GM21390 (cell line): ENCODE data around the gene TFB1M.
A peak's percentile ranks its signal among the peaks of the same experiment; 100 is the strongest.
"Not testable (repeated sequence)": the region's sequence is repeated elsewhere in the genome, so short reads cannot be mapped to it uniquely, and the experiment has no call there.

Experiments
- ATAC-seq: cut with Tn5 transposase; IDR thresholded peaks from one replicate; pipeline ENCODE4 v1.9.1; 2021; ENCODE audit not compliant: unreplicated experiment

TFB1M gene

DNA sequence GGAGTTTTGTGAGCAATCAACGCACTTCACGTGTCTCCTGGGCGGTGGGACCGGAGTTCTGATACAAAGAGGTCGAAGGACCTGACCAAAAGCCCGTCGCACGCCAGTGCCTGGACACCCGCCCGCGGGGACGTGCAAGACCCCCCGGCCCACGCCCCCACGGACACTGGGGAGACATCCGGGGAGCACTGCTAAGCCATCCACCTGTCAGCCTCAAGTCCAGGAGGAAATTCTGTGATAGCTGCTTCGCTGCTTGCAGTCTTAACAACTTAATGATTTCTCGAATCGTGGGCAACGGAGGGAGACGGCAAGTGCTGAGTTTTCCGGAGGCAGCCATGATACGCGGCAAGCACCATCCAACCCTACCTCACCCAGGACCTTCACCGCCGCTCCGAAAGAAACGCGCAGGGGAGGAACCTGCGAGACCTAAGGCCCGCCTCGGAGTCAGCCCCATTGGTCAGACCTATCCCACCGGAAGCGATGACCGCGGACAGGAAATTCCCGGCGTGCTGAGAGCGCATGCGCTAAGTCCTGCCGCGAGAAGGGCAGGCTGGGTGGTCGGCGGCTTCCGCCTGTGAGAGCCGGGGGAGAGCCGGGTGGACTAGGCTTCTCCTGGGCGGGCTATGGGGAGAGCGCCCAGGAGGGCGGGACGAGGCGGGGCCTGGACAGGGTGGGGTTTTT is at the start of gene TFB1M:
TFB1M (minus strand) TSS at position 393 of the 681 bp plus-strand sequence; CDS start at position 337, 56 bp downstream.
- peak; percentile 93 for ATAC-seq

DNA sequence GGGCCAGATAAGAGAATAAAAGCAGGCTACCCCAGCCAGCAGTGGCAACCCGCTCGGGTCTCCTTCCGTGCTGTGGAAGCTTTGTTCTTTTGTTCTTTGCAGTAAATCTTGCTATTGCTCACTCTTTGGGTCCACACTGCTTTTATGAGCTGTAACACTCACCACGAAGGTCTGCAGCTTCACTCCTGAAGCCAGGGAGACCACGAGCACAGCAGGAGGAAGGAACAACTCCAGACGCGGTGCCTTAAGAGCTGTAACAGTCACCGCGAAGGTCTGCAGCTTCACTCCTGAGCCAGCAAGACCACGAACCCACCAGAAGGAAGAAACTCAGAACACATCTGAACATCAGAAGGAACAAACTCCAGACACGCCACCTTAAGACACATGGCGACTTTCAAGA is 49.7 kb upstream of the TFB1M start:
- not testable (repeated sequence) for ATAC-seq

DNA sequence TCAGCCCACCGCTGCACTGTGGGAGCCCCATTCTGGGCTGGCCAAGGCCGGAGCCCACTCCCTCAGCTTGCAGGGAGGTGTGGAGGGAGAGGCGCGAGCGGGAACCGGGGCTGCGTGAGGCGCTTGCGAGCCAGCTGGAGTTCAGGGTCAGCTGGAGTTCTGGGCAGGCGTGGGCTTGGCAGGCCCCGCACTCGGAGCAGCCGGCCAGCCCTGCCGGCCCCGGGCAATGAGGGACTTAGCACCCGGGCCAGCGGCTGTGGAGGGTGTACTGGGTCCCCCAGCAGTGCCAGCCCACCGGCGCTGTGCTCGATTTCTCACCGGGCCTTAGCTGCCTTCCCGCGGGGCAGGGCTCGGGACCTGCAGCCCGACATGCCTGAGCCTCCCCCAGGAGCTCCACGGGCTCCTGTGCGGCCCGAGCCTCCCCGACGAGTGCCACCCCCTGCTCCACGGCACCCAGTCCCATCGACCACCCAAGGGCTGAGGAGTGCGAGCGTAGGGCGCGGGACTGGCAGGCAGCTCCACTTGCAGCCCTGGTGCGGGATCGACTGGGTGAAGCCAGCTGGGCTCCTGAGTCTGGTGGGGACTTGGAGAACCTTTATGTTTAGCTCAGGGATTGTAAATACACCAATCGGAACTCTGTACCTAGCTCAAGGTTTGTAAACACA is 48.8 kb upstream of the TFB1M start:
- not testable (repeated sequence) for ATAC-seq

DNA sequence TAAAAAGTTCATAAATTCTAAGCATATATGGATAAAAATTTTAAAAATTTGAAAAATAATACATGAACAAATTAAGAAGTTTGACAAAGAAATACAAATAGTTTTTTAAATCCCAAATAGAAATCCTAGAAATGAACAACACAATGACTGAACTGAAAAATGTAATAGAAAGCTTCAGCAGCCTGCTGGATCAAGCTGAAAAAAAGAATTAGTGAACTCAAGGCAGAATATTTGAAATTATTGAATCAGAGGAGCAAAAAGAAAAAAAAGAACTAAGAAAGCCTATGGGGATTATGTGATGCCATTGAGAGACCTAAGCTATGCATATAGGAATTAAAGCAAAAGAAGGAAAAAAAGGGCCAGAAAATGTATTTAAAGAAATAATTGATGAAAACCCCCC is 39.9 kb upstream of the TFB1M start:
- no peak for ATAC-seq

DNA sequence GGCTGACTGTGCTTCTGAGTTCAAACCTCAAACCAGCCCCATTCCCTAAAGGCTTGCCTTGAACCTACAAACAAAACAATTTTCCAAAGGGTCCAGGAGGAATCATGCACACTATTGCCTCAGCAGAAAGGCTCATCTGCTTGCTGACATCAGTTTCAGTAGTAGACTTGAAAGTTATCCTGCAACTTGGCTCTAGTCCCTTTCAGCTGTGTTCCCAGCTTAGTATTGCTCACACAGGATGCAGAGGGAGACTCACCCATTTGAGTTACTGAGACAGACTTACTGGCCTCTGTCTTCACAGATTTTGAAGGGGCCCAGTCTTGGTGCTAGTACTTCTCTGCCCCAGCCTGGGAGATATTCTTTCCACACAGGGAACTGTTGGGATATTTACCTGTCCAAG is 38.5 kb upstream of the TFB1M start:
- ATAC-seq, result peak; percentile 23

DNA sequence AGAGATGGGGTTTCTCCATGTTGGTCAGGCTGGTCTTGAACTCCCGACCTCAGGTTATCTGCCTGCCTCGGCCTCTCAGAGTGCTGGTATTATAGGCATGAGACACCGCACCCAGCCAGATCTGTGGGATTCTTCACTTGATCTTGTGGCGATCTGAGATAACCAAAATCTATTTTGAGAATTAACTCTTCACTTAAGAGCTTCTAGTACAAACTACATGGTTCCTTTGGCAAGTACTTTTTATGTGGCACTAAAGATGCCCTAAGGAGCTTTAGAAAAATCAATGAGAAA is 37.8 kb upstream of the TFB1M start:
- no peak for ATAC-seq

DNA sequence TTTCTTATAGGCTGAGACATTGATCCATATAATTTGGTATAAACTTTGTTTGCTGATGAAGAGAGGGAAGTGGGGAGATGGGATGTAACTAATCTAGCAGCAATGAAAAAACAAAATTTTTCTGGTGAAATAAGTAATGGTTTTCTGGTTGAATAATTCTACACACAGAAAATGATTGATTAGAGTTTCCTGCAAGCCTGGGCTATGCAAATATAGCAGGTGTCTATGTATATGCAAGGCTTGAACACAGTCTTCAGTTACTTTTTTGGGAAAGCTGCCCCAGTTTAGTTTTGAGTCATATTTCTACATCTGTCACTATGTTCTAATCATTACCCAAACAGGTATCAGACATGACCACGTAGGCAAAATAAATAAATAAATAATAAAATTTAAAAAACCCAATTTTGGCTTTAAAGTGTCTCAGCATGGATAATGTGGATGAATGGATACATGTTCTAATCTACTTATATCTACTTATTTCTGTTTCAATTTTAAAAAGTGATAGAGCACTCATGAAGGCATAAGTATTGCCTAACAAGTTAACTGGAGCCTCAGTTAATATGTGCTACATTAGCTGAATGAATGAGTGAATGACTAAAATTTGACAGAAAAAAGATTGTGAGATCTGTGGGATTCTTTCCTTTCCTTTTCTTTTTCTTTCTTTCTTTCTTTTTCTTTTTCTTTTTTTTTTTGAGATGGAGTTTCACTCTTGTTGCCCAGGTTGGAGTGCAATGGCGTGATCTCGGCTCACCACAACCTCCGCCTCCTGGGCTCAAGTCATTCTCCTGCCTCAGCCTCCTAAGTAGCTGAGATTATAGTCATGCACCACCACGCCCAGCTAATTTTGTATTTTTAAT is 37.2 kb upstream of the TFB1M start:
- peak; percentile 95 for ATAC-seq

DNA sequence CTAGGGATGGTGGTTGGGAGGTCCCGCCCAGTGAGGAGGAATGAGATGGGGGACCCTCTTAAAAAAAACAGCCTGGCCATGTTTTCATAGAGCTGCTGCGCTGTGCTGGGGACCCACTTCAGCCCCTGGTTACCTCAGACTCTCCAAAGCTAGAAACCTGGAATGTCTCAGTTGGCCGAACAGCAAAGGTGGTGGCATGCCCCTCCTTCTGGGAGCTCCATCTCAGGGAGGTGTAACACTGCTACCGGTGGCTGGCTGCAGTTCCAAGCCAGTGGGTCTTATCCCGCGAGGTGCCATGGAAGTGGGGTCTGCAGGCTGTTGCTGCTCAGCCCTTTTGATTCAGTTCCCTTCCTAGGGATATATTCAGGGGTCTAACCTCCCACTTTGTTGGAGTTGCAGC is 35.7 kb upstream of the TFB1M start:
- ATAC-seq, result no peak

DNA sequence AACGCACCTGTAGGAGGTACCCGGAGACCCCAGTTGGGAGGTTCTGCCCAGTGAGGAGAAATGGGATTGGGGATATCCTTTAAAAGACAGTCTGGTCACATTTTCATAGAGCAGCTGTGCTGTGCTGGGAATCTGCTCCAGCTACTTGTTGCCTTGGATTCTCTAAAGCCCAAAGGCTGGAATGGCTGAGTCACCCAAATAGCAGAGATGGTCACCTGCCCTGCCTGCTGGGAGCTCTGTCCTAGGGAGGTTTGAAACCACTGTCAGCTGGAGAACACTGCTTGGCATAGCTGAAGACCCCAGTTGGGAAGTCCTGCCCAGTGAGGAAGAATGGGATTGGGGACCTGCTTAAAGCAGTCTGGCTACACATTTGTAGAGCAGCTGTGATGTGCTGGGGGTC is 34.8 kb upstream of the TFB1M start:
- no peak for ATAC-seq

DNA sequence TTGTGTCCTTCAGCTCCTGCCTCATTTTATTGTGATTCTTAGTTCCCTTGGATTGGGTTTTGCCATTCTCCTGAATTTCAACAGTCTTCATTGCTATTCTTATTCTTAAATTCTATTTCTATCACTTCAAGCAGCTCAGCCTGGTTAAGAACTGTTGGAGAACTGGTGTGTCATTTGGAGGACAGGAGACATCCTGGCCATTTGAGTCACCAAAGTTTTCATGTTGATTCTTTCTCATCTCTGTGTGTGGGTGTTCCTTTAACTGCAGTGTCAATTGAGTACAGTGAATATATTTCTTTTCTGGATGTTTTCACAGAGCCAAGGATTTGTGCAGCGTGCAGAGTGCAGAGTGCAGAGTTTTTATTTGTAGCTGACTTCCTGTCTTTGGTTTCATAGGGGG is 33.5 kb upstream of the TFB1M start:
- ATAC-seq, result no peak

DNA sequence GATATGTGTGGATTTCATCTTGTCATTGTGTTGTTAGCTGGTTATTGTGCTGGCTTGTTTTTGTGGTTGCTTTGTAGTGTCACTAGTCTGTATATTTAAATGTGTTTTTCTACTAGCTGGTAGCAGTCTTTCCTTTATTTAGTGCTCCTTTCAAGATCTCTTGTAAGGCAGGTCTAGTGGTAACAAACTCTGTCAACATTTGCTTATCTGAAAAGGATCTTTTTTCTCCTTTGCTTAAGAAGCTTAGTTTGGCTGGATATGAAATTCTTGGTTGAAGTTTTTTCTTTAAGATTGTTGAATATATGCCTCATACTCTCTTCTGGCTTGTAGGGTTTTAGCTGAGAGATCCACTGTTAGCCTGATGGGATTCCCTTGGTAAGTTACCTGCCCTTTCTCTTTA is 32.7 kb upstream of the TFB1M start:
- no peak for ATAC-seq

DNA sequence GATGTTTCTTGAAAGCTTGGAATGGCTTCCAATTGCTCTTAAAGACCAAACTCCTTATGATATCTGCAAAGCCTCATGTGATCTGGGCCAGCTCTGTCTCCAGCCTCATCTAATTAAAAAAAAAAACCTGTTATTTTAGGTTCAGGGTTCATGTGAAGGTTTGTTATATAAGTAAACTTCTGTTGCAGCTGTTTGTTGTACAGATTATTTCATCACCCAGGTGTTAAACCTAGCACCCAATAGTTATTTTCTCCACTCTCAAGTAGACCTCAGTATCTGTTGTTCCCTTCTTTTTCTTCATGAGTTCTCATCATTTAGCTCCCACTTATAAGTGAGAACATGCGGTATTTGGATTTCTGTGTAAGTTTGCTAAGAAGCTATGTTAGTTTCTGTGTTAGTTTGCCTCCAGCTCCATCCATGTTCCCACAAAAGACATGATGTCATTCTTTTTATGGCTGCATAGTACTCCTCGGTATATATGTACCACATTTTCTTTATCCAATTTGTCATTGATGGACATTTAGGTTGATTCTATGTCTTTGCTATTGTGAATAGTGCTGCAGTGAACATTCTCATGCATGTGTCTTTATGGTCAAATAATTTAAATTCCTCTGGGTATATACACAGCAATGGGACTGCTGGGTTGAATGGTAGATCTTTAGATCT is 30.2 kb upstream of the TFB1M start:
- ATAC-seq, result no peak

DNA sequence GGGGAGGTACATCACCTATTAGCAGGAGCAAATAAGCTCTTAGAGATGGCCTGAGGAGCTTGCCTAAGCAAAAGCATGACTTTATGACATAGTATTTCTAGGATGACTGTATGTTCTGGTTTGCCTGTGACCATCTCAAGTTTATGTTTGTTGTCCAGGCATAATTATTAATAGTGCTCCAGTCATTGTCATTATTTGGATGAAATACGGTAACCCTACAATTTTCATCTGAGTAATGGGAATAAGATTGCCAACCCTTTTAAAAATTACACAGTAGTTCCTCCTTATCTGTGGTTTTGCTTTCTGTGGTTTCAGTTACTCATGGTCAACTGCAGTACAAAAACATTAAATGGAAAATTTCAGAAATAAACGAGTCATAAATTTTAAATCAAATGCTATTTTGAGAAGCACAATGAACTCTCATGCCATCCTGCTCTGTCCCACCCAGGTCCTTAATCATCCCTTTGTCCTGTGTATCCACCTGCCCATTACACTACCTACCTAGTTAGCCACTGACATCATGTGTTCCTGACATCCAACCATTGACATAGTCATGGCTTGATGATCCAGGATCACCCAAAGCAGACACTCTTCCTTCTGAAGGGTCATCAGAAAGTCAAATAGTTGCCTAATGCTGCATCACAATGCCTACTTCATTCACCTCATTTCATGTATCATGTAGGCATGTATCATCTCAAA is 27.0 kb upstream of the TFB1M start:
- peak; percentile 63 for ATAC-seq

DNA sequence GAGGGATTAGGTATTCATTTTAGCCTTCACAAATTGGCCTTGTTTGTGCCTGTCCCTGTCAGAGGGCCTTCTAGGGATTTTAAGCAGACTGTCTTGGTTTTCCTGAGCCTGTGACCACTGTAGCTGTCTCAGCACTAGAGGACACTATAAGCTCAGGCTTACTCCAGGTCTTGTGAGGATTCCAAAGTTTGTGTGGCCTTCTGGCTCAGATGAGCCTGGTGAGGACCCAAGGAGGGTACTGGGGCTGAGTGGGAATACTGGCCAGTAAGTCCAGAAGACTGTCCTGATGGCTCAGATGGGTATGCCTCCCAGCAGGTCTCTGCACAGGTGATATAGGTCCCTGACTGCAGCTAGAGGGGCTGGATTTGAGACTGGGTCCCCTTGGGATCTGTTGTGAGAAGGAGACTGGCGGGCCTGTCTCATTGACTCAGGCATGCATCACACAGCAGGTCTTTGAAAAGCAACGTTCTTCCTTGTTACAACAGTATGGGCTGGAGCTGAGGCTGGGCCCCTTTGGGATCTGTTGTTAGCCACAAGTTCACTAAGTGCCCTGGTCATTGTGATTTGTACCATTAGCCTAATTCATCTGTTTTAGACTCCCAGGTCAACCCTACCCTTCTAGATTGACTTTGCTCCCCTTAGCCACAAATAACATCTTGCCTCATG is 26.3 kb upstream of the TFB1M start:
- no peak for ATAC-seq

DNA sequence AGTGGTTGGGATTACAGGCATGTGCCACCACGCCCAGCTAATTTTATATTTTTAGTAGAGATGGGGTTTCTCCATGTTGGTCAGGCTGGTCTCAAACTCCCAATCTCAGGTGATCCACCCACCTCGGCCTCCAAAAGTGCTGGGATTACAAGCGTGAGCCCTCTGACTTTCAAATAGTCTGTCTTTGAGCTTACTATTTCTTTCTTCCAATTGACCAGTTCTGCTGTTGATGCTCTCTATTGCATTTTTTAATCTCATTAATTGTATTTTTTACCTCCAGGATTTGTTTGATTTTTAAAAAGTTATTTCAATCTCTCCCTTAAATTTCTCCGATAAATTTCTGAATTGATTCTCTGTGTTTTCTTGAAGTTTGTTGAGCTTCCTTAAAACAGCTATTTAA is 25.6 kb upstream of the TFB1M start:
- not testable (repeated sequence) for ATAC-seq

DNA sequence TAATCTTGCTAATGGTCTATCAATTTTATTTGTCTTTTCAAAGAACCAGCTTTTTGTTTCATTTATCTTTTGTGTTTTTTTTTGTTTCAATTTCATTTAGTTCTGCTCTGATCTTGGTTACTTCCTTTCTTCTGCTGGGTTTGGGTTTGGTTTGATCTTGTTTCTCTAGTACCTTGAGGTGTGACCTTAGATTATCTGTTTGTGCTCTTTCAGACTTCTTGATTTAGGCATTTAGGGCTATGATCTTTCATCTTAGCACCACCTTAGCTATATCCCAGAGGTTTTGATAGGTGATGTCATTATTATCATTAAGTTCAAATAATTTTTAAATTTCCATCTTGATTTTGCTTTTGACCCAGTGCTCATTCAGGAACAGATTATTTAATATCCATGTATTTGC is 24.0 kb upstream of the TFB1M start:
- ATAC-seq, result not testable (repeated sequence)

DNA sequence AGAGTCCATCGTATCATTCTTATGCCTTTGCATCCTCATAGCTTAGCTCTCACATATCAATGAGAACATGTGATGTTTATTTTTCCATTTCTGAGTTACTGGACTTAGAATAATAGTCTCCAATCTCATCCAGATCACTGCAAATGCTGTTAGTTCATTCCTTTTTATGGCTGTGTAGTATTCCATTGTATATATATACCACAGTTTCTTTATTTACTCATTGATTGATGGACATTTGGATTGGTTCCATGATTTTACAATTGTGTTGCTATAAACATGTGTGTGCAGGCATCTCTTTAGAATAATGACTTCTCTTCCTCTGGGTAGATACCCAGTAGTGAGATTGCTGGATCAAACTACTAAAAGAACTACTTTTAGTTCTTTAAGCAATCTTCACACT is 21.0 kb upstream of the TFB1M start:
- ATAC-seq, result no peak

DNA sequence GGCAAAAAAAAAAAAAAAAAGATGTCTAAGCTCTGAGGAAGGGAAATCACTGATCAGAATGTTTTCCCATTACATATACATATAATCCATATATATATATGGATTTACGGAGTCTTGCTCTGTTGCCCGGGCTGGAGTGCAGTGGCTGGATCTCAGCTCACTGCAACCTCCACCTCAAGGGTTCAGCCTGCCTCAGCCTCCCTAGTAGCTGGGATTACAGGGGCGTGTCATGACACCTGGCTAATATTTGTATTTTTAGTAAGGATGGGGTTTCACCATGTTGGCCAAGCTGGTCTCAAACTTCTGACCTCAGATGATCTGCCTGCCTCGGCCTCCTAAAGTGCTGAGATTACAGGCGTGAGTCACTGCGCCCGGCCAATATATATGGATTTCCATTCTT is 19.8 kb upstream of the TFB1M start:
- peak; percentile 8 for ATAC-seq

DNA sequence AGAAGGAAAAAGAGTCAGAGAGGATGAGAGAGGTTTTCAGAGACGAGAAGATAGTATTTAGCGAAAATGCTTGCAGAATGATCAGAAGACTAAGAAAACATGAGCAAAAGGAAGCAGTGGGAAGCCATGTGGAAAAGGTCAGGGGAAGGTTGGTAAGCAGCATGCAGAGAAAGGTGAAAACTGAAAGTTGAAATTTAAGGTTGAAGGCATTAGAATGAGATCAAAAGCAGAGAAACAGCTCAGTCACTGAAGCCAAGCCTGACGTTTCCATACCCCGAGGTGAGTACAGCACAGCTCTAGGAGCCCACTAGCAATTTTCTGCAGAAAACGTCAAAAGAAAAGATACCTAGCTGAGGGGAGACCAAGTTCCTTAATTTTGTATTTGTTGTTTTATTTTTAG is 19.1 kb upstream of the TFB1M start:
- peak; percentile 92 for ATAC-seq

DNA sequence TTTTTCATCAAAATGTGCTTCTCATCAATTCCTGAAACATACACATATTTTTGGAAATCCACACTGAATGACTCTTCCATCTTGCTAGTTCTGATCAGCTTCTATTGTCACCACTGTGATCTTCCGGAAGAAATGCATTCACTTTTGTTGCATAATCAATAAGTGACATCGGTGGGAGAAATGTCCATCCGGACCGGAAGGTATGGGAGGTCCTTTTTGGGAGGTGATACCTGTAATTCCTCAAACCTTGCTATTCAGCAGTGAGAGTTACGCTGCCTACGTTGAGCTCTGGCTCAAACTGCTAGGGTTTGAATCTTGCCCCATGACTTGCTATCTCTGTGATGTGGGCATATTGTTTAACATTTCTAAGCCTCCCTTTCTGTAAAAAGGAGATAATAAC is 16.6 kb upstream of the TFB1M start:
- no peak for ATAC-seq
